SJCRH30 (cell line): Measurements from ENCODE around the gene ATRX. TPM values are rescaled to one million over a fixed set of nuclear protein-coding genes. Genes with fewer than 3 reads are reported as not detected.
"Not testable (repeated sequence)": the region's sequence is repeated elsewhere in the genome, so short reads cannot be mapped to it uniquely, and the experiment has no call there.

Source experiments
- DNase-seq, 2 experiments: peaks; one replicate each; pipeline ENCODE4 v3.0.0-alpha.2; 2015 to 2020
- H3K27ac ChIP-seq: fragments of 250-450 bp; sonication (Bioruptor Pico); 2 replicates; pipeline ENCODE4 v1.5.1; 2020; ENCODE audit warnings: mild to moderate bottlenecking, moderate library complexity
- H3K27me3 ChIP-seq: fragments of 250-450 bp; sonication (Bioruptor Pico); 2 replicates; pipeline ENCODE4 v1.5.1; 2020; ENCODE audit warnings: mild to moderate bottlenecking, moderate library complexity
- H3K36me3 ChIP-seq: fragments of 250-450 bp; sonication (Bioruptor Pico); 2 replicates; pipeline ENCODE4 v1.5.1; 2020; ENCODE audit warnings: mild to moderate bottlenecking, moderate library complexity
- H3K4me1 ChIP-seq: fragments of 250-450 bp; sonication (Bioruptor Pico); 2 replicates; pipeline ENCODE4 v1.5.1; 2020; ENCODE audit warnings: mild to moderate bottlenecking, moderate library complexity
- H3K4me3 ChIP-seq: fragments of 250-450 bp; sonication (Bioruptor Pico); 2 replicates; pipeline ENCODE4 v1.5.1; 2020; ENCODE audit warnings: mild to moderate bottlenecking, moderate library complexity
- H3K9me3 ChIP-seq: fragments of 250-450 bp; sonication (Bioruptor Pico); replicated peaks from 2 replicates; pipeline ENCODE4 v1.5.1; 2020; ENCODE audit warnings: mild to moderate bottlenecking, moderate library complexity
- total RNA-seq: library from RNA; depleted of rRNA; stranded (reverse); fragments of >200 nt; shearing (Covaris generic); gene quantifications from 2 replicates; pipeline ENCODE4 v1.2.3, GENCODE V29; 2014; rRNA removed

Gene ATRX
- total RNA-seq, 1 experiment from 2014 or later, result 81.2 TPM

DNA sequence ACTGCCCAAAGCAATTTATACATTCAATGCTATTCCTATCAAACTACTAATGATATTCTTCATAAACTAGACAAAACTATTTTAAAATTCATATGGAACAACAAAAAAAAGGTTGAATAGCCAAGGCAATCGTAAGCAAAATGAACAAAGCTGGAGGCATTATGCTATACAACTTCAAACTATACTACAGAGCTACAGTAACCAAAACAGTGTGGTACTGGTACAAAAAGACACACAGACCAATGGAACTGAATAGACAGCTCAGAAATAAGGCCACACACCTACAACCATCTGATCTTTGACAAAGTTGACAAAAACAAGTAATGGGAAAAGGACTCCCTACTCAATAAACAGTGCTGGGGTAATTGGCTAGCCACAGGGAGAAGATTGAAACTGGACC lies 271.8 kb downstream of the ATRX start:
- no peaks in the 10 kb centered on the region for H3K27me3 ChIP-seq
- no peaks in the 10 kb centered on the region for H3K4me1 ChIP-seq
- DNase-seq, result no peak
- no peaks in the 10 kb centered on the region for H3K9me3 ChIP-seq
- no peaks in the 10 kb centered on the region for H3K36me3 ChIP-seq
- no peak overlapping the region for H3K4me3 ChIP-seq
- H3K27ac ChIP-seq, result no peak overlapping the region

DNA sequence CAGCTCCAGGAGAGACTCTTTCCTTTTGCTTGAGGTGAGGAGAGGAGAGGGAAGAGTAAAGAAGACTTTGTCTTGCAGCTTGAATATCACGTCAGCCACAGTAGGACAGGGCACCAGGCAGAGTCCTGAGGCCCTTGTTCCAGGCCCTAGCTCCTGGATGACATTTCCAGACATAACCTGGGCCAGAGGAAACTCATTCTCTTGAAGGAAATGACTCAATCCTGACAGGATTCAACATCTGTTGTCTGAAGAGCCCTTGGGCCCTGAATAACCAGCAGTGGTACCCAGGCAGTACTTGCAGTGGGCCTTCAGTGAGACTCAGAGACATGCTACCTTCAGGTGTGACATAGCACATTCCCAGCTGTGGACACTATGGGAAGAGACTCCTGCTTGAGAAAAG lies 276.0 kb downstream of the ATRX start:
- Histone ChIP-seq H3K4me1 (peaks cover 5% of the 10 kb centered on the region; the same call in 1 of the 2 replicates), H3K9me3 (no peaks in the 10 kb centered on the region), H3K4me3 (no peak overlapping the region), H3K36me3 (no peaks in the 10 kb centered on the region), H3K27ac (no peak overlapping the region), H3K27me3 (no peaks in the 10 kb centered on the region)
- no peak for DNase-seq

DNA sequence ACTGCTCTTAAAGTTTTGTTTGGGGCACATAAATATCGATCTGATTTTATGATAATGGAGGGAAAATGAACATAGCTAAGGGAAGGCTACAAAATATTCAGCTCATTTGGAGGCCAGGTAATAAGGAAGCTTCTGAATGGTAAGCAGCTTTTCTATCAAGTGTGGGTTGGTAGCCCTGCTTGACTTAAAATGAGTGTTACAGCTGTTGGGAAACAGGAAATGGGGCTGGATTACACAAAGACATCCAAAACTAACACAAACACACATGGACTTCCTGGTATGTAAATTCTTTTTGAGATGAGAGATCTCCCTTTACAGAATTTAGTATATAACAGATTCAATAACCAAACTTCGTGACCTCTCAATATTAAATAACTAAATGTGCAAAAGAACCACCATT lies 280.8 kb downstream of the ATRX start:
- no peaks in the 10 kb centered on the region for H3K9me3 ChIP-seq
- H3K4me1 ChIP-seq, result peaks cover 5% of the 10 kb centered on the region; the same call in 1 of the 2 replicates
- no peaks in the 10 kb centered on the region for H3K27me3 ChIP-seq
- no peak overlapping the region for H3K4me3 ChIP-seq
- peak overlapping the region; percentile 11; the same call in 1 of the 2 replicates for H3K27ac ChIP-seq
- no peaks in the 10 kb centered on the region for H3K36me3 ChIP-seq
- DNase-seq, result peak; percentile 10 to 50

DNA sequence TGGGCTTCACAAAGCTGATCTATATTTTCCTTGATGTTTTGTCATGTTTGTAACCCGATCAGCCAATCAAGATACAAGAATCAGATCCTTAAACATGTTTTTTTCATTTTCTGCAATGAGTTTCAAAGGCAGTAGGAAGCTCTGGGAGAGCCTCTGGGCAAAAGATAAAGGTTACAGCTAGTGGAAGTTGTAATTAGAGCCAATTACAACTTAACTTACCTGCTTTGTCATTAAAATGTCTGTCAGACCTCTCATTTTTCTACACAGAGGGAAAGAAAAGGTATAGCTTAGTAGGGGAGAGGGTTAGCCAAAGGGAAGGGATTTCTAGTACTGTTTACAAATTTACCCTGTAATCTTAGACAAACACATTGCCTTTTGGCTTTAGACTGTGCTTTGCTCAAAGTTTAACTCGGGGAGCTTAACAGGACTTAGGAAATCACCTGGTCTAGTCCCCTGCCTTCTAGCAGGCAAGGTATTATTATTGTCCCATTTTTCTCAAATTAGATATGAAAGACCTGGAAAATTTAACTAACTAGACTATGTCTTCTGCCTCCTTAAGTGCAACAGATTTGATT lies 283.0 kb downstream of the ATRX start:
- no peak for DNase-seq
- Histone ChIP-seq H3K36me3 (no peaks in the 10 kb centered on the region), H3K27me3 (no peaks in the 10 kb centered on the region), H3K4me1 (peaks cover 5% of the 10 kb centered on the region; the same call in 1 of the 2 replicates), H3K9me3 (no peaks in the 10 kb centered on the region), H3K27ac (no peak overlapping the region), H3K4me3 (no peak overlapping the region)

DNA sequence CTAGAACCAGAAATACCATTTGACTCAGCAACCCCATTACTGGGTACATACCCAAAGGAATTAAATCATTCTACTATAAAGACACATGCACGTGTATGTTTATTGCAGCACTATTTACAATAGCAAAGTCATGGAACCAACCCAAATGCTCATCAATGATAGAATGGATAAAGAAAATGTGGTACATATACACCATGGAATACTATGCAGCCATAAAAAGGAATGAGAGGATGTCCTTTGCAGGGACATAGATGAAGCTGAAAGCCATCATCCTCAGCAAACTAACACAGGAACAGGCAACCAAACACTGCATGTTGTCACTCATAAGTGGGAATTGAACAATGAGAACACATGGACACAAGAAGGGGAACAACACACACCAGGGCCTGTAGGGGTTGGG lies 285.9 kb downstream of the ATRX start:
- not testable (repeated sequence) for H3K9me3 ChIP-seq, H3K27me3 ChIP-seq, DNase-seq, H3K27ac ChIP-seq, H3K36me3 ChIP-seq, H3K4me3 ChIP-seq, H3K4me1 ChIP-seq

DNA sequence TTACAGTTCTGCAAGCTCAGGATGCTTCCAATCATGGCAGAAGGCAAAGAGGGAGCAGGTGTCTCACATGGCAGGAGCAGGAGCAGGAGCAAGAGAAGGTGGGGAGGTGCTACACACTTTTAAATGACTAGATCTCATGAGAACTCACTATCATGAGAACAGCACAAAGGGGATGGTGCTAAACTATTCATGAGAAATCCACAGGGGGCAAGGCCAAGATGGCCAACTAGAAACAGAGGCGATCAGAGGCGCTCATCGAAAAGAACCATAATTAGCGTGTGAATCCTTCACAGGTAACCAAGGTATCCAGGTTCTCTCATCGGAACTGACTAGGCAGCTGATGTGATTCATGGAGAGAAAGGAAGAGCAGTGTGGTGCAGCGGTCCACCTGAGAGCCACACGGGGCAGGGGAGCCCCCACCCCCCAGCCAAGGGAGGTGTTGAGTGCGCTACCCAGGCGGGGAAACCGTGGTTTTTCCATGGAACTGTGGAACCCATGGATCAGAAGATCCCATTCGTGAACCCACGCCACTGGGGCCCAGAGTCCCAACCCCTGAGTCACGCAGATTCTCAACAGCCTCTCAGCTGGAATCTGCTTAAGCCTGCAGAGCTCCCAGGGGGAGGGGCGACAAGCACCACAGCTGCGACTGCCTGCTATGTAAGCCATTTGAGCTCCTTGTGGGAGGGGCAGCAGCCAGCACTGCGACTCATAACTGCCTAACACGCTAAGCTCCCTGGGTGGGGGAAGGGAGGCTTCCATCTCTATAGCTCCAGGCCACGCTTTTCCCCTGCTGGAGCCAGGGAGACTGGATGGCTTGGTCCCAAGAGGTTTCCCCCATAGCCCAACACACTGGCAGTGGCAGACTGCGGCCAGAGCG lies 292.1 kb downstream of the ATRX start:
- H3K9me3 ChIP-seq, result no peaks in the 10 kb centered on the region
- H3K4me3 ChIP-seq, result peak overlapping the region; percentile 28
- H3K4me1 ChIP-seq, result peaks cover 9% of the 10 kb centered on the region
- no peaks in the 10 kb centered on the region for H3K27me3 ChIP-seq
- H3K27ac ChIP-seq, result peak overlapping the region; percentile 69
- DNase-seq, result peak; percentile 92 to 93
- no peaks in the 10 kb centered on the region for H3K36me3 ChIP-seq

DNA sequence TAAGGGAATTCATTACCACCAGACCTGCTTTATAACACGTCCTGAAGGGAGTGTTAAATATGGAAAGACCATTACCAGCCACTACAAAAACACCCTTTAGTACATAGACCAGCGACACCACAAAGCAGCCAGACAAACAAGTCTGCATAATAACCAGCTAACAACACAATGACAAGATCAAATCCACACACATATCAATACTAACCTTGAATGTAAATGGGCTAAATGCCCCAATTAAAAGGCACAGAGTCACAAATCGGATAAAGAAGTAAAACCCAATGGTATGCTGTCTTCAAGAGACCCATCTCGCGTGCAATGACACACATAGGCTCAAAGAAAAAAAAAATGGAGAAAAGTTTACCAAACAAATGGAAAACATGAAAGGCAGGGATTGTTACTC lies 302.0 kb downstream of the ATRX start:
- no peaks in the 10 kb centered on the region for H3K27me3 ChIP-seq
- no peak for DNase-seq
- H3K4me3 ChIP-seq, result no peak overlapping the region
- H3K27ac ChIP-seq, result no peak overlapping the region
- no peaks in the 10 kb centered on the region for H3K9me3 ChIP-seq
- no peaks in the 10 kb centered on the region for H3K4me1 ChIP-seq
- H3K36me3 ChIP-seq, result no peaks in the 10 kb centered on the region

DNA sequence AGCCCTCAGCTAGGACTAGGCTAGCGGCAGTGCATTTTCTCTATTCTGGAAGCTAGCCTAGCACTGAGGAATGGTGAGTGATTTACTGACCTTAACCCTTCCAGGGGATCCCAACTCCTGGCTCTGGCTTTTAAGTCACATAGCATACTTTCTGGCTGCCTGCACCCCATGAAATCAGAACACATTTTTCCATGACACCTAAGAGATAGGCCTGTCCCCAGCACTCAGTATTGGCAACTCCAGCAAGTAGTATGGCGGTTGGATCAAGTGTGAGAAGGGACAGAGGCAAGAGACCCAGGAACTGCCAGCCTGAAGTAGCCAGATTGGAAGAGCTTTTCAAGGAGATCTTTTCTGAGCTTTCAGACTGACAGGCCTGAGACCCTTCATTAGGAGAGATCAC lies 330.6 kb downstream of the ATRX start:
- no peak overlapping the region for H3K4me3 ChIP-seq

More for the DNA sequence above, 330.6 kb downstream of the ATRX start:
- no peak overlapping the region for H3K27ac ChIP-seq
- no peaks in the 10 kb centered on the region for H3K9me3 ChIP-seq
- H3K4me1 ChIP-seq, result peaks cover 9% of the 10 kb centered on the region
- no peaks in the 10 kb centered on the region for H3K36me3 ChIP-seq
- H3K27me3 ChIP-seq, result no peaks in the 10 kb centered on the region
- DNase-seq, result no peak

Other genes with a start within 250 kb of the ATRX start
- 60.7 and 72.2 TPM in 2 replicates for gene MAGT1, start 109.2 kb upstream of the ATRX start, total RNA-seq
- 541 and 548 TPM in 2 replicates for gene COX7B, start 113.3 kb upstream of the ATRX start, total RNA-seq
- 9.6 and 10.5 TPM in 2 replicates for gene ATP7A, start 124.5 kb upstream of the ATRX start, total RNA-seq
- gene PGAM4, start 183.4 kb upstream of the ATRX start, total RNA-seq, result not detected in 2 replicates